Mammary epithelial cell (primary cell): ENCODE measurements around the gene FTH1.

Experiments
- EZH2 ChIP-seq: IDR thresholded peaks from 2 replicates; pipeline ENCODE4 v1.6.1; 2012; ENCODE audit warnings: low read length, inconsistent platforms, borderline replicate concordance
- TF ChIP-seq, protein P1 (sequence below), 2 donors: IDR thresholded peaks in 1 of 2; conservative IDR thresholded peaks in 1 of 2; 2 replicates each; pipeline ENCODE4 v1.5.1; 2011 to 2012; ENCODE audit warnings: inconsistent platforms in 2 of 2, low read length in 2 of 2, mild to moderate bottlenecking in 2 of 2, control low read depth in 1 of 2, low read depth in 1 of 2; ENCODE audit not compliant: insufficient read depth in 1 of 2; ENCODE audit errors: extremely low read depth in 1 of 2

DNA sequence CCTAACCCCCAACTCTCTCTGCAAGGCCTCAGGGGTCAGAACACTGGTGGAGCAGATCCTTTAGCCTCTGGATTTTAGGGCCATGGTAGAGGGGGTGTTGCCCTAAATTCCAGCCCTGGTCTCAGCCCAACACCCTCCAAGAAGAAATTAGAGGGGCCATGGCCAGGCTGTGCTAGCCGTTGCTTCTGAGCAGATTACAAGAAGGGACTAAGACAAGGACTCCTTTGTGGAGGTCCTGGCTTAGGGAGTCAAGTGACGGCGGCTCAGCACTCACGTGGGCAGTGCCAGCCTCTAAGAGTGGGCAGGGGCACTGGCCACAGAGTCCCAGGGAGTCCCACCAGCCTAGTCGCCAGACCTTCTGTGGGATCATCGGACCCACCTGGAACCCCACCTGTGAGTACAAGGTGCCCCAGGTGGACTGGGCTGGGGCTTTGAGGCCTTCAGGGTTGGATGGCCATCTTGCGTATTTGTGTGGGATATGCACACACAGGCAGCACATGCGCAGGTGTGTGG lies 17.3 kb downstream of the FTH1 start, which contains the start of gene BEST1:
- TF ChIP-seq, protein P1, sequence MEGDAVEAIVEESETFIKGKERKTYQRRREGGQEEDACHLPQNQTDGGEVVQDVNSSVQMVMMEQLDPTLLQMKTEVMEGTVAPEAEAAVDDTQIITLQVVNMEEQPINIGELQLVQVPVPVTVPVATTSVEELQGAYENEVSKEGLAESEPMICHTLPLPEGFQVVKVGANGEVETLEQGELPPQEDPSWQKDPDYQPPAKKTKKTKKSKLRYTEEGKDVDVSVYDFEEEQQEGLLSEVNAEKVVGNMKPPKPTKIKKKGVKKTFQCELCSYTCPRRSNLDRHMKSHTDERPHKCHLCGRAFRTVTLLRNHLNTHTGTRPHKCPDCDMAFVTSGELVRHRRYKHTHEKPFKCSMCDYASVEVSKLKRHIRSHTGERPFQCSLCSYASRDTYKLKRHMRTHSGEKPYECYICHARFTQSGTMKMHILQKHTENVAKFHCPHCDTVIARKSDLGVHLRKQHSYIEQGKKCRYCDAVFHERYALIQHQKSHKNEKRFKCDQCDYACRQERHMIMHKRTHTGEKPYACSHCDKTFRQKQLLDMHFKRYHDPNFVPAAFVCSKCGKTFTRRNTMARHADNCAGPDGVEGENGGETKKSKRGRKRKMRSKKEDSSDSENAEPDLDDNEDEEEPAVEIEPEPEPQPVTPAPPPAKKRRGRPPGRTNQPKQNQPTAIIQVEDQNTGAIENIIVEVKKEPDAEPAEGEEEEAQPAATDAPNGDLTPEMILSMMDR (conservative IDR thresholded peaks at IDR 0.05 in 1 of 2, IDR thresholded peaks at IDR 0.05 in 1 of 2; ENCODE audit: extremely low read depth in 1 of 2, insufficient read depth in 1 of 2, low read depth in 1 of 2, low read length in 2 of 2): no peak
- TF ChIP-seq EZH2: no peak
